ENCODE measurements around the gene ACAD10. TPM values are rescaled to one million over a fixed set of nuclear protein-coding genes. Genes with fewer than 3 reads are reported as not detected.
"Not testable (repeated sequence)": the region's sequence is repeated elsewhere in the genome, so short reads cannot be mapped to it uniquely, and the experiment has no call there.

The ACAD10 gene
- total RNA-seq, 1 donor from 2014 or later: 57.0 TPM

GRCh38 chr12:111706145-111706544 lies 20.3 kb downstream of the ACAD10 start:
- Mint-ChIP-seq H3K27ac (no peak overlapping the region), H3K36me3 (peaks cover 24% of the 10 kb centered on the region), H3K27me3 (ENCODE audit: low read depth) (no peaks in the 10 kb centered on the region), H3K4me3 (no peak overlapping the region), H3K9me3 (no peaks in the 10 kb centered on the region), H3K4me1 (no peaks in the 10 kb centered on the region)
- DNase-seq (ENCODE audit: low spot score in 2 of 2, unreplicated experiment in 2 of 2): no peak
- no peak for TF ChIP-seq CTCF (IDR thresholded peaks at IDR 0.05; ENCODE audit: unreplicated experiment)

- H3K27me3 Mint-ChIP-seq (ENCODE audit: low read depth): no peaks in the 10 kb centered on the region
- peaks cover 3% of the 10 kb centered on the region for H3K9me3 Mint-ChIP-seq
- peaks cover 33% of the 10 kb centered on the region for H3K36me3 Mint-ChIP-seq
- H3K27ac Mint-ChIP-seq: no peak overlapping the region
- no peak for DNase-seq (ENCODE audit: low spot score in 2 of 2, unreplicated experiment in 2 of 2)
- H3K4me1 Mint-ChIP-seq: no peaks in the 10 kb centered on the region
- TF ChIP-seq CTCF (IDR thresholded peaks at IDR 0.05; ENCODE audit: unreplicated experiment): no peak
- H3K4me3 Mint-ChIP-seq: no peak overlapping the region
Observed at GRCh38 chr12:111715279-111715678, 29.4 kb downstream of the ACAD10 start.

GRCh38 chr12:111719316-111719715 lies 33.5 kb downstream of the ACAD10 start:
- DNase-seq (ENCODE audit: low spot score in 2 of 2, unreplicated experiment in 2 of 2); H3K4me3 Mint-ChIP-seq; H3K27ac Mint-ChIP-seq; H3K27me3 Mint-ChIP-seq (ENCODE audit: low read depth); H3K9me3 Mint-ChIP-seq; H3K4me1 Mint-ChIP-seq: not testable (repeated sequence)
- peaks cover 24% of the 10 kb centered on the region for H3K36me3 Mint-ChIP-seq

- Mint-ChIP-seq H3K4me1 (no peaks in the 10 kb centered on the region), H3K27ac (no peak overlapping the region), H3K36me3 (peaks cover 27% of the 10 kb centered on the region), H3K4me3 (no peak overlapping the region), H3K9me3 (peaks cover 5% of the 10 kb centered on the region), H3K27me3 (ENCODE audit: low read depth) (no peaks in the 10 kb centered on the region)
- no peak for DNase-seq (ENCODE audit: low spot score in 2 of 2, unreplicated experiment in 2 of 2)
- no peak for TF ChIP-seq CTCF (IDR thresholded peaks at IDR 0.05; ENCODE audit: unreplicated experiment)
Observed at GRCh38 chr12:111720457-111720856, 34.6 kb downstream of the ACAD10 start.

- not testable (repeated sequence) for H3K4me1 Mint-ChIP-seq; H3K27ac Mint-ChIP-seq; H3K27me3 Mint-ChIP-seq (ENCODE audit: low read depth); H3K9me3 Mint-ChIP-seq; DNase-seq (ENCODE audit: low spot score in 2 of 2, unreplicated experiment in 2 of 2); H3K4me3 Mint-ChIP-seq
- H3K36me3 Mint-ChIP-seq: peaks cover 29% of the 10 kb centered on the region
Observed at GRCh38 chr12:111723646-111724360, 38.0 kb downstream of the ACAD10 start.

GRCh38 chr12:111728795-111729194 lies 42.9 kb downstream of the ACAD10 start:
- H3K4me1 Mint-ChIP-seq: no peaks in the 10 kb centered on the region
- no peak for TF ChIP-seq CTCF (IDR thresholded peaks at IDR 0.05; ENCODE audit: unreplicated experiment)

GRCh38 chr12:111730420-111730819 lies 44.6 kb downstream of the ACAD10 start:
- no peaks in the 10 kb centered on the region for H3K27me3 Mint-ChIP-seq (ENCODE audit: low read depth)
- no peak for TF ChIP-seq CTCF (IDR thresholded peaks at IDR 0.05; ENCODE audit: unreplicated experiment)
- H3K36me3 Mint-ChIP-seq: peaks cover 33% of the 10 kb centered on the region
- no peaks in the 10 kb centered on the region for H3K9me3 Mint-ChIP-seq
- H3K27ac Mint-ChIP-seq: no peak overlapping the region
- DNase-seq (ENCODE audit: low spot score in 2 of 2, unreplicated experiment in 2 of 2): no peak
- no peak overlapping the region for H3K4me3 Mint-ChIP-seq
- no peaks in the 10 kb centered on the region for H3K4me1 Mint-ChIP-seq

More at GRCh38 chr12:111728795-111729194, 42.9 kb downstream of the ACAD10 start:
- H3K36me3 Mint-ChIP-seq: peaks cover 34% of the 10 kb centered on the region
- no peaks in the 10 kb centered on the region for H3K9me3 Mint-ChIP-seq
- no peak overlapping the region for H3K4me3 Mint-ChIP-seq
- DNase-seq (ENCODE audit: low spot score in 2 of 2, unreplicated experiment in 2 of 2): no peak
- no peak overlapping the region for H3K27ac Mint-ChIP-seq
- H3K27me3 Mint-ChIP-seq (ENCODE audit: low read depth): no peaks in the 10 kb centered on the region

Measured in mesothelial cell of epicardium (in vitro differentiated cells).